H1 (cell line): ENCODE data around the gene LPAR3. TPM values are rescaled to one million over a fixed set of nuclear protein-coding genes. Genes with fewer than 3 reads are reported as not detected.

ENCODE experiments used
- CTCF ChIA-PET: fragments of 300-600 bp; sonication (Branson Sonifier 250); formaldehyde crosslinking; loops from one replicate; lab custom pipeline; 2021; ENCODE audit not compliant: partially characterized antibody; lab: Charles Lee
- POLR2A ChIA-PET: fragments of 300-600 bp; sonication (Branson Sonifier 250); formaldehyde crosslinking; loops from one replicate; lab custom pipeline; 2021; ENCODE audit warnings: inconsistent platforms; ENCODE audit not compliant: partially characterized antibody; lab: Charles Lee
- DNase-seq, 2 experiments: peaks; one replicate each; pipeline versions ENCODE4 v3.0.0 to v3.0.0-alpha.2; 2010 to 2022; ENCODE audit warnings: low spot score in 2 of 2, low read depth in 1 of 2, mixed read lengths in 1 of 2
- FAIRE-seq: peaks from 2 replicates; lab custom pipeline; 2011; peaks lifted over from hg19 to GRCh38; lab: Jason Lieb, UNC
- H2AFZ ChIP-seq: 2 replicates; pipeline ENCODE4 v1.8.1; 2012; ENCODE audit warnings: low read length, inconsistent platforms
- H2AK5ac ChIP-seq: 2 replicates; pipeline ENCODE4 v1.6.1; 2013; ENCODE audit warnings: low read depth, low read length
- H2BK120ac ChIP-seq: replicated peaks from 2 replicates; pipeline ENCODE3; 2013; ENCODE audit warnings: low read depth, low read length, inconsistent platforms
- H2BK12ac ChIP-seq: 2 replicates; pipeline ENCODE4 v1.6.1; 2013; ENCODE audit warnings: low read depth, low read length
- H2BK15ac ChIP-seq: 2 replicates; pipeline ENCODE4 v1.6.1; 2013; ENCODE audit warnings: low read length
- H2BK20ac ChIP-seq: 2 replicates; pipeline ENCODE4 v1.6.1; 2013; ENCODE audit warnings: low read length
- H2BK5ac ChIP-seq: 2 replicates; pipeline ENCODE4 v1.6.1; 2013; ENCODE audit warnings: low read depth, low read length
- H3K14ac ChIP-seq: 2 replicates; pipeline ENCODE4 v1.6.1; 2013; ENCODE audit warnings: inconsistent platforms; ENCODE audit not compliant: insufficient read length
- H3K18ac ChIP-seq: 2 replicates; pipeline ENCODE4 v1.6.1; 2013; ENCODE audit warnings: low read length; ENCODE audit errors: extremely low read depth
- H3K23ac ChIP-seq: 2 replicates; pipeline ENCODE4 v1.6.1; 2013; ENCODE audit warnings: inconsistent platforms; ENCODE audit not compliant: insufficient read length
- H3K23me2 ChIP-seq: 2 replicates; pipeline ENCODE4 v1.6.1; 2013; ENCODE audit warnings: low read depth, low read length
- H3K27ac ChIP-seq: 2 replicates; pipeline ENCODE4 v1.6.1; 2011; ENCODE audit warnings: low read depth, low read length, inconsistent platforms
- H3K27me3 ChIP-seq, 4 experiments: replicated peaks in 1 of 4; 1 replicate in 1 of 4; 2 replicates in 3 of 4; pipeline versions ENCODE4 v1.6.1 to v1.8.1; 2011 to 2013; ENCODE audit warnings: low read length in 3 of 4, mild to moderate bottlenecking in 3 of 4, inconsistent platforms in 2 of 4, mixed read lengths in 2 of 4, moderate library complexity in 1 of 4; ENCODE audit not compliant: control insufficient read depth in 3 of 4, insufficient read depth in 3 of 4; ENCODE audit errors: extremely low read depth in 1 of 4
- H3K36me3 ChIP-seq, 4 experiments: 2 replicates each; pipeline versions ENCODE4 v1.6.1 to v1.8.1; 2011 to 2013; ENCODE audit warnings: mild to moderate bottlenecking in 4 of 4, low read length in 3 of 4, moderate library complexity in 2 of 4, control low read depth in 1 of 4, inconsistent platforms in 1 of 4; ENCODE audit not compliant: insufficient read depth in 4 of 4, control insufficient read depth in 2 of 4
- H3K4ac ChIP-seq: replicated peaks from 2 replicates; pipeline ENCODE3; 2013; ENCODE audit warnings: low read length, low read depth, mixed read lengths, inconsistent platforms; ENCODE audit not compliant: insufficient read length
- H3K4me1 ChIP-seq, 4 experiments: replicated peaks in 1 of 4; 1 replicate in 1 of 4; 2 replicates in 3 of 4; pipeline versions ENCODE4 v1.6.1 to v1.8.1; 2011 to 2013; ENCODE audit warnings: low read length in 3 of 4, inconsistent platforms in 2 of 4, mixed read lengths in 1 of 4; ENCODE audit not compliant: insufficient read depth in 4 of 4, control insufficient read depth in 3 of 4
- H3K4me2 ChIP-seq, 2 experiments: 2 replicates each; pipeline versions ENCODE4 v1.6.1 to v1.8.1; 2011 to 2013; ENCODE audit warnings: low read depth in 2 of 2, low read length in 2 of 2, control low read depth in 1 of 2, inconsistent platforms in 1 of 2, mild to moderate bottlenecking in 1 of 2; ENCODE audit not compliant: insufficient read depth in 1 of 2
- H3K4me3 ChIP-seq, 4 experiments: fragments of 200-600, 300-600 bp in 1 of 4; sonication (generic), shearing (Covaris generic), sonication (Bioruptor Twin) in 1 of 4; 2 replicates each; pipeline versions ENCODE4 v1.5.1 to v1.8.1; 2011 to 2016; ENCODE audit warnings: low read length in 4 of 4, low read depth in 3 of 4, control low read depth in 2 of 4, inconsistent platforms in 2 of 4, mild to moderate bottlenecking in 2 of 4, mixed read lengths in 1 of 4, moderate library complexity in 1 of 4; ENCODE audit not compliant: insufficient read depth in 2 of 4; ENCODE audit errors: extremely low read depth in 1 of 4
- H3K56ac ChIP-seq: replicated peaks from 2 replicates; pipeline ENCODE3; 2013; ENCODE audit warnings: low read depth, mild to moderate bottlenecking, mixed read lengths, low read length, inconsistent platforms; ENCODE audit not compliant: insufficient read length
- H3K79me1 ChIP-seq: 2 replicates; pipeline ENCODE4 v1.6.1; 2013; ENCODE audit warnings: low read depth, low read length, control low read depth
- H3K79me2 ChIP-seq, 2 experiments: 2 replicates each; pipeline versions ENCODE4 v1.6.1 to v1.8.1; 2012 to 2013; ENCODE audit warnings: low read length in 2 of 2, mild to moderate bottlenecking in 2 of 2, inconsistent platforms in 1 of 2; ENCODE audit not compliant: insufficient read depth in 2 of 2, control insufficient read depth in 1 of 2
- H3K9ac ChIP-seq, 4 experiments: replicated peaks in 1 of 4; 1 replicate in 1 of 4; 2 replicates in 3 of 4; pipeline versions ENCODE4 v1.6.1 to v1.8.1; 2011 to 2013; ENCODE audit warnings: low read depth in 3 of 4, low read length in 3 of 4, control low read depth in 2 of 4, mild to moderate bottlenecking in 2 of 4, moderate library complexity in 2 of 4, inconsistent platforms in 1 of 4; ENCODE audit errors: extremely low read depth in 1 of 4
- H3K9me3 ChIP-seq, 2 experiments: 2 replicates each; pipeline versions ENCODE4 v1.6.1 to v1.8.1; 2012 to 2013; ENCODE audit warnings: mild to moderate bottlenecking in 2 of 2, moderate library complexity in 2 of 2, control low read depth in 1 of 2, inconsistent platforms in 1 of 2, low read depth in 1 of 2, low read length in 1 of 2, mixed read lengths in 1 of 2; ENCODE audit not compliant: insufficient read depth in 2 of 2
- H4K20me1 ChIP-seq, 2 experiments: replicated peaks in 1 of 2; 2 replicates each; pipeline versions ENCODE3 to v1.8.1; 2011 to 2013; ENCODE audit warnings: inconsistent platforms in 2 of 2, low read length in 2 of 2, mild to moderate bottlenecking in 1 of 2; ENCODE audit not compliant: insufficient read depth in 2 of 2, control insufficient read depth in 1 of 2
- H4K5ac ChIP-seq: 2 replicates; pipeline ENCODE4 v1.6.1; 2013; ENCODE audit warnings: low read length, low read depth, mixed read lengths, inconsistent platforms; ENCODE audit not compliant: insufficient read length
- H4K8ac ChIP-seq: 2 replicates; pipeline ENCODE4 v1.8.0; 2013; ENCODE audit warnings: mild to moderate bottlenecking, moderate library complexity, low read length, inconsistent platforms; ENCODE audit not compliant: insufficient read depth; ENCODE audit errors: extremely low read depth
- H4K91ac ChIP-seq: replicated peaks from 2 replicates; pipeline ENCODE3; 2013; ENCODE audit warnings: low read length, mixed read lengths, inconsistent platforms; ENCODE audit not compliant: insufficient read length
- CBX5 ChIP-seq: fragments of 300-800, 300-1000 bp; sonication (generic); IDR thresholded peaks from 2 replicates; pipeline ENCODE4 v1.7.1; 2016; ENCODE audit warnings: antibody characterized with exemption, low read length, low read depth
- CTCF ChIP-seq, 3 experiments: IDR thresholded peaks; 1 replicate in 2 of 3; 2 replicates in 1 of 3; pipeline versions ENCODE4 v1.5.1 to v1.6.1; 2011; ENCODE audit warnings: low read length in 3 of 3, mild to moderate bottlenecking in 3 of 3, inconsistent platforms in 2 of 3, low read depth in 1 of 3, moderate library complexity in 1 of 3; ENCODE audit not compliant: insufficient read depth in 1 of 3; ENCODE audit errors: control extremely low read depth in 1 of 3
- KDM4A ChIP-seq: IDR thresholded peaks from one replicate; pipeline ENCODE4 v1.7.1; 2012; ENCODE audit warnings: low read depth, mild to moderate bottlenecking, moderate library complexity, low read length, inconsistent platforms; ENCODE audit not compliant: severe bottlenecking
- ZNF274 ChIP-seq: IDR thresholded peaks from 2 replicates; pipeline ENCODE4 v1.7.0; 2012; ENCODE audit warnings: low read length, borderline replicate concordance; ENCODE audit errors: extremely low read depth
- WGBS, 2 experiments: shearing (Covaris generic) in 1 of 2; methylation state at CpG; one replicate each; pipeline versions ENCODE4 v1.1.6 to v1.1.7; 2013 to 2015; ENCODE audit warnings: low lambda C conversion rate in 2 of 2, mixed read lengths in 2 of 2, inconsistent platforms in 1 of 2, low coverage in 1 of 2, missing lambda C conversion rate in 1 of 2; ENCODE audit not compliant: insufficient replicate concordance in 2 of 2, insufficient coverage in 1 of 2, insufficient read length in 1 of 2; ENCODE audit errors: extremely low coverage in 1 of 2, missing lambda C conversion rate in 1 of 2; 5-methylcytosine and 5-hydroxymethylcytosine counted together
- polyA plus RNA-seq, 7 experiments: library from polyadenylated mRNA; depleted of rRNA in 3 of 7; stranded (reverse) in 5 of 7; unstranded in 2 of 7; fragments of >200 nt in 5 of 7; fragments of 200-250 nt in 2 of 7; gene quantifications; 1 replicate in 5 of 7; 2 replicates in 1 of 7; 4 replicates in 1 of 7; pipeline versions ENCODE4 v1.2.1 to v1.2.3, GENCODE V29; 2011 to 2013; ENCODE audit warnings: missing spikeins in 2 of 7, mixed read lengths in 2 of 7
- total RNA-seq: library from RNA; stranded (reverse); fragmentation: NEBNext Ultra II Directional; extraction: Animal tissue kit (Norgen Biotek cat#: 25700); gene quantifications from 2 replicates; pipeline ENCODE4 v1.2.1, GENCODE V29; 2021

LPAR3 gene
- total and polyA plus RNA-seq, 2 of the 8 experiments (the other 6 are each of a cell fraction or from before 2014, with no cell fraction given): 17.1 to 25.4 TPM

DNA sequence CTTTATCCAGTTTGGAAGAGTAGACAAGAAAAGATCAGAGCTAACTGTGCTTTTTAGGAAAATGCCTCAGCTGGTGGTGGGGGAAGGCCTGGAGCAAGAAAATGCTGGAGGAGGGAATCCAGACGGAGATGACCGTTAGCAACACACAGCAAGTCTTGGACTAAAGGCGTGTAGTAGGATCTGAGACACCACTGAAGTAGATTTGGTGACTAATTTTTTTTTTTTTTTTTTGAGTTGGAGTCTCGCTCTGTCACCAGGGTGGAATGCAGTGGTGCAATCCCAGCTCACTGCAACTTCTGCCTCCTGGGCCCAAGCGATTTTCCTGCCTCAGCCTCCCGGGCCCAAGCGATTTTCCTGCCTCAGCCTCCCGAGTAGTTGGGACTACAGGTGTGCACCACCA lies 41.2 kb downstream of the LPAR3 start:
- no peak overlapping the region for H3K4me2 ChIP-seq
- TF ChIP-seq KDM4A: no peak
- no peak for TF ChIP-seq ZNF274
- TF ChIP-seq CBX5: no peak
- no peak for TF ChIP-seq CTCF (IDR thresholded peaks at IDR 0.05; ENCODE audit: control extremely low read depth in 1 of 3, insufficient read depth in 1 of 3, low read depth in 1 of 3, low read length in 3 of 3)

More for the DNA sequence above, 41.2 kb downstream of the LPAR3 start:
- Histone ChIP-seq H2AK5ac (no peak overlapping the region), H2BK5ac (no peak overlapping the region), H3K9ac (no peak overlapping the region), H3K4me3 (no peak overlapping the region), H3K23me2 (no peaks in the 10 kb centered on the region), H4K5ac (no peak overlapping the region), H2AFZ (no peak overlapping the region), H3K4ac (no peak overlapping the region), H4K20me1 (peaks cover 0 to 4% of the 10 kb centered on the region in 2 experiments), H2BK120ac (no peak overlapping the region), H4K8ac (no peak overlapping the region), H3K14ac (no peak overlapping the region), H2BK15ac (no peak overlapping the region), H2BK20ac (no peak overlapping the region), H3K79me1 (no peaks in the 10 kb centered on the region; the same call in 1 of the 2 replicates), H3K18ac (no peak overlapping the region), H3K23ac (no peak overlapping the region), H4K91ac (no peak overlapping the region), H3K56ac (no peak overlapping the region), H3K27me3 (no peaks in the 10 kb centered on the region), H3K36me3 (no peaks in the 10 kb centered on the region; a peak in 1 of 8 replicates), H3K27ac (no peak overlapping the region), H3K79me2 (no peaks in the 10 kb centered on the region; a peak in 1 of 4 replicates), H3K4me1 (peaks cover 0 to 4% (median 0%) of the 10 kb centered on the region in 4 experiments; a peak in 1 of 7 replicates), H3K9me3 (no peaks in the 10 kb centered on the region), H2BK12ac (no peak overlapping the region)
- FAIRE-seq (no peak), DNase-seq (no peak)
- ChIA-PET CTCF (interaction anchor here (0.6 to 1.0 kb wide), 3 partner anchors 22 to 1067 kb away, joined by 3 to 4 read pairs (median 3); partner anchors contain the start of gene LPAR3), POLR2A (interaction anchor here (0.6 kb wide), 2 partner anchors 13 to 133 kb away, joined by 3 to 7 read pairs; no protein-coding TSS in a partner anchor)
- WGBS, 2 experiments: 96% methylated on average over 8 of the region's 8 CpGs; no CpG with 5 or more reads in 1 of the 2 experiments
